ENCODE data around the gene UBE4B. TPM values are rescaled to one million over a fixed set of nuclear protein-coding genes. Genes with fewer than 3 reads are reported as not detected.
A peak's percentile ranks its signal among the peaks of the same experiment; 100 is the strongest.

Gene UBE4B
- total and polyA plus RNA-seq, 7 donors: 28.8 to 90.9 (median 48.5) TPM

- no peak for TF ChIP-seq CTCF (IDR thresholded peaks at IDR 0.05)
- Histone ChIP-seq H3K9me3 (no peaks in the 10 kb centered on the region), H3K27ac (no peak overlapping the region), H3K36me3 (ENCODE audit: insufficient read depth in 1 of 2, low read depth in 1 of 2) (no peaks in the 10 kb centered on the region), H3K4me1 (peaks cover 27% of the 10 kb centered on the region), H3K27me3 (ENCODE audit: insufficient read depth in 3 of 3, low read length in 2 of 3) (no peaks in the 10 kb centered on the region), H3K4me3 (no peak overlapping the region)
- intact Hi-C loops (cut with DNase I): loop anchor here in 1 of 2 donors (5.0 kb wide), 2 partner anchors 46 to 104 kb away; no protein-coding TSS in a partner anchor
- WGBS, 3 donors: 90 to 96% (median 94%) methylated on average over 3 of the region's 3 CpGs
- ATAC-seq (no peak), DNase-seq (no peak)
Measured at GRCh38 chr1:10207810-10208209, 175.1 kb downstream of the UBE4B start.

GRCh38 chr1:10208537-10208936, 175.8 kb downstream of the UBE4B start:
- TF ChIP-seq CTCF (IDR thresholded peaks at IDR 0.05): no peak
- Histone ChIP-seq H3K27ac (no peak overlapping the region), H3K36me3 (ENCODE audit: insufficient read depth in 1 of 2, low read depth in 1 of 2) (no peaks in the 10 kb centered on the region), H3K4me1 (peaks cover 34% of the 10 kb centered on the region), H3K27me3 (ENCODE audit: insufficient read depth in 3 of 3, low read length in 2 of 3) (no peaks in the 10 kb centered on the region), H3K9me3 (no peaks in the 10 kb centered on the region), H3K4me3 (no peak overlapping the region)
- ATAC-seq (no peak), DNase-seq (no peak)
- intact Hi-C loops (cut with DNase I): loop anchor here in 1 of 2 donors (5.0 kb wide), 2 partner anchors 46 to 104 kb away; no protein-coding TSS in a partner anchor
- 90 to 97% (median 94%) methylated on average over 11 of the region's 11 CpGs for WGBS, 3 donors

GRCh38 chr1:10209590-10209904, 176.8 kb downstream of the UBE4B start:
- Histone ChIP-seq H3K9me3 (no peaks in the 10 kb centered on the region), H3K4me3 (peak overlapping the region; percentile 84), H3K36me3 (ENCODE audit: insufficient read depth in 1 of 2, low read depth in 1 of 2) (no peaks in the 10 kb centered on the region), H3K27me3 (ENCODE audit: insufficient read depth in 3 of 3, low read length in 2 of 3) (no peaks in the 10 kb centered on the region), H3K27ac (peak overlapping the region; percentile 99), H3K4me1 (peaks cover 29% of the 10 kb centered on the region)
- ATAC-seq (no peak), DNase-seq (no peak)
- TF ChIP-seq CTCF (IDR thresholded peaks at IDR 0.05): no peak
- intact Hi-C loops (cut with DNase I): loop anchor here in 1 of 2 donors (5.0 kb wide), 2 partner anchors 47 to 103 kb away; no protein-coding TSS in a partner anchor
- WGBS, 3 donors: 5% methylated on average over 8 of the region's 8 CpGs

- peak; percentile 83 to 93 (median 88) for ATAC-seq
- Histone ChIP-seq H3K4me1 (peaks cover 23% of the 10 kb centered on the region), H3K27ac (peak within 1 kb of the TSS; percentile 99), H3K36me3 (ENCODE audit: insufficient read depth in 1 of 2, low read depth in 1 of 2) (no peaks in the 10 kb centered on the region), H3K4me3 (peak within 1 kb of the TSS; percentile 84), H3K9me3 (no peaks in the 10 kb centered on the region), H3K27me3 (ENCODE audit: insufficient read depth in 3 of 3, low read length in 2 of 3) (no peaks in the 10 kb centered on the region)
- peak; percentile 99 to 100 for DNase-seq
- intact Hi-C loops (cut with DNase I): loop anchor here (2.0 to 5.0 kb wide), 6 partner anchors 42 to 129 kb away; no protein-coding TSS in a partner anchor
- 0% methylated on average over 65 to 107 of the region's 107 CpGs for WGBS, 3 donors
- peak; percentile 97 for TF ChIP-seq CTCF (IDR thresholded peaks at IDR 0.05)
Measured at GRCh38 chr1:10209905-10210810, 177.4 kb downstream of the UBE4B start, which contains the start of gene KIF1B. Gene KIF1B (plus strand): TSS chr1:10210570. CDS start chr1:10232329, 21,759 bp downstream.
